Osteoblast (primary cell): ENCODE data around the gene SLC9A1. TPM values are rescaled to one million over a fixed set of nuclear protein-coding genes. Genes with fewer than 3 reads are reported as not detected.

Source experiments
- DNase-seq: peaks from one replicate; pipeline ENCODE4 v3.0.0; 2011; ENCODE audit warnings: low spot score, mixed read lengths; ENCODE audit not compliant: insufficient read length; ENCODE audit errors: missing footprints
- H2AFZ ChIP-seq: 2 replicates; pipeline ENCODE4 v1.6.0; 2011; ENCODE audit warnings: mild to moderate bottlenecking, low read length
- H3K27ac ChIP-seq: 2 replicates; pipeline ENCODE4 v1.5.1; 2011; ENCODE audit warnings: mild to moderate bottlenecking, low read depth, low read length, moderate library complexity
- H3K27me3 ChIP-seq: 2 replicates; pipeline ENCODE4 v1.6.0; 2012; ENCODE audit warnings: mild to moderate bottlenecking, control low read depth, inconsistent platforms, low read length, moderate library complexity; ENCODE audit not compliant: insufficient read depth
- H3K36me3 ChIP-seq: 2 replicates; pipeline ENCODE4 v1.5.1; 2011; ENCODE audit warnings: mild to moderate bottlenecking, low read length, control low read depth, moderate library complexity; ENCODE audit not compliant: insufficient read depth
- H3K4me1 ChIP-seq: 2 replicates; pipeline ENCODE4 v1.5.1; 2011; ENCODE audit warnings: mild to moderate bottlenecking, low read length, control low read depth, moderate library complexity; ENCODE audit not compliant: insufficient read depth
- H3K4me2 ChIP-seq: 2 replicates; pipeline ENCODE4 v1.6.0; 2011; ENCODE audit warnings: mild to moderate bottlenecking, low read length; ENCODE audit not compliant: insufficient read depth
- H3K4me3 ChIP-seq: fragments of 200-600 bp; sonication (generic); 3 replicates; pipeline ENCODE4 v1.5.1; 2012; ENCODE audit warnings: mild to moderate bottlenecking, low read length, inconsistent platforms; ENCODE audit not compliant: insufficient read depth
- H3K79me2 ChIP-seq: 2 replicates; pipeline ENCODE4 v1.6.0; 2012; ENCODE audit warnings: mild to moderate bottlenecking, low read length, control low read depth, inconsistent platforms; ENCODE audit not compliant: insufficient read depth
- H3K9me3 ChIP-seq: 2 replicates; pipeline ENCODE4 v1.5.1; 2011; ENCODE audit warnings: low read depth, low read length, control low read depth
- H4K20me1 ChIP-seq: 2 replicates; pipeline ENCODE4 v1.6.0; 2012; ENCODE audit warnings: mild to moderate bottlenecking, low read length, control low read depth; ENCODE audit not compliant: insufficient read depth
- total RNA-seq: library from RNA; depleted of rRNA; stranded (reverse); fragments of >200 nt; gene quantifications from 2 replicates; pipeline ENCODE4 v1.2.3, GENCODE V29; 2012
- TF ChIP-seq, protein P1 (sequence below): IDR thresholded peaks from 2 replicates; pipeline ENCODE4 v1.5.1; 2011; ENCODE audit warnings: mild to moderate bottlenecking, low read depth, low read length, moderate library complexity; ENCODE audit errors: extremely low read depth

The SLC9A1 gene
- total RNA-seq, 1 donor, result 7.6 TPM

DNA sequence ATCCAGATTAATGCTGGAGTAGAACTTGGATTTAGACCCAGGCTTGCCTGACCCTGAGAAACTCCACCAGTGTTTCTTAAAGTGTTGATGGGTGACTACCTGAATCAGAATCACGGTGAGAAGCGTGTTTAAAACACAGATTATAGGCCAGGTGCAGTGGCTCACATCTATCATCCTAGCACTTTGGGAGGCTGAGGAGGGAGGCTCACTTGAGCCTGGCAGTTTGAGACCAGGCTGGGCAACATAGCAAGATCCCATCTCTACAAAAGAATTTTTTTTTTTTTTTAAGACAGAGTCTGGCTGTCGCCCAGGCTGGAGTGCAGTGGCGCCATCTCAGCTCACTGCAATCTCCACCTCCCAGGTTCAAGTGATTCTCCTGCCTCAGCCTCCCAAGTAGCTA is 86.0 kb downstream of the SLC9A1 start:
- Histone ChIP-seq H3K27ac (no peak overlapping the region), H3K4me3 (no peak overlapping the region), H3K4me1 (no peaks in the 10 kb centered on the region), H3K9me3 (no peaks in the 10 kb centered on the region), H4K20me1 (no peaks in the 10 kb centered on the region), H3K79me2 (no peaks in the 10 kb centered on the region), H2AFZ (no peak overlapping the region), H3K36me3 (no peaks in the 10 kb centered on the region), H3K27me3 (peaks cover 2% of the 10 kb centered on the region), H3K4me2 (no peak overlapping the region)
- TF ChIP-seq, protein P1, sequence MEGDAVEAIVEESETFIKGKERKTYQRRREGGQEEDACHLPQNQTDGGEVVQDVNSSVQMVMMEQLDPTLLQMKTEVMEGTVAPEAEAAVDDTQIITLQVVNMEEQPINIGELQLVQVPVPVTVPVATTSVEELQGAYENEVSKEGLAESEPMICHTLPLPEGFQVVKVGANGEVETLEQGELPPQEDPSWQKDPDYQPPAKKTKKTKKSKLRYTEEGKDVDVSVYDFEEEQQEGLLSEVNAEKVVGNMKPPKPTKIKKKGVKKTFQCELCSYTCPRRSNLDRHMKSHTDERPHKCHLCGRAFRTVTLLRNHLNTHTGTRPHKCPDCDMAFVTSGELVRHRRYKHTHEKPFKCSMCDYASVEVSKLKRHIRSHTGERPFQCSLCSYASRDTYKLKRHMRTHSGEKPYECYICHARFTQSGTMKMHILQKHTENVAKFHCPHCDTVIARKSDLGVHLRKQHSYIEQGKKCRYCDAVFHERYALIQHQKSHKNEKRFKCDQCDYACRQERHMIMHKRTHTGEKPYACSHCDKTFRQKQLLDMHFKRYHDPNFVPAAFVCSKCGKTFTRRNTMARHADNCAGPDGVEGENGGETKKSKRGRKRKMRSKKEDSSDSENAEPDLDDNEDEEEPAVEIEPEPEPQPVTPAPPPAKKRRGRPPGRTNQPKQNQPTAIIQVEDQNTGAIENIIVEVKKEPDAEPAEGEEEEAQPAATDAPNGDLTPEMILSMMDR, result no peak
- DNase-seq, result no peak

DNA sequence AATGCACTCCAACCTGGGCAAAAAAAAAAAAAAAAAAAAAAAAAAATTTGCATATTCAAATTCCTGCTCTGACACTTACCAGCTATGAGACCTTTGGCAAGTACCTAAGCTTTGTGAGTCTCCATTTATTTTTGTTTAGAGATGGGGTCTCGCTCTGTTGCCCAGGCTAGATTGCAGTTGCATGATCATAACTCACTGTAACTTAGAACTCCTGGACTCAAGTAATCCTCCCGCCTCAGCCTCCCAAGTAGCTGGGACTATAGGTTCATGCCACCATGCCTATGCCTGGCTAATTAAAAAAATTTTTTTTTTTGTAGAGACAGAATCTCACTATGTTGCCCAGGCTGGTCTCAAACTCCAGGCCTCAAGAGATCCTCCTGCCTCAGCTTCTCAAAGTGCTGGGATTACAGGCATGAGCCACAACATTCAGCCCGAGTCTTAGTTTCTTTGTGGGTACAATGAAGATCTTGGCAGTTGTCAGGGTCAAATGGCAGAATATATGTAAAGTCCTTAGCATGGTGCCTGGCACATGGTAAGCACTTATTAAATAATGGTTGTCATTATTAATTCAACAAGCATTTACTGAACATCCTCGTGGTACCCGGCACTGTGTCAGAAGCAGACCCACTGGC is 88.8 kb downstream of the SLC9A1 start:
- TF ChIP-seq, protein P1, result no peak
- Histone ChIP-seq H3K4me3 (no peak overlapping the region), H3K4me2 (no peak overlapping the region), H3K9me3 (no peaks in the 10 kb centered on the region), H3K27me3 (peaks cover 2% of the 10 kb centered on the region), H2AFZ (no peak overlapping the region), H3K4me1 (no peaks in the 10 kb centered on the region), H3K79me2 (no peaks in the 10 kb centered on the region), H3K27ac (no peak overlapping the region), H4K20me1 (no peaks in the 10 kb centered on the region), H3K36me3 (no peaks in the 10 kb centered on the region)
- no peak for DNase-seq

DNA sequence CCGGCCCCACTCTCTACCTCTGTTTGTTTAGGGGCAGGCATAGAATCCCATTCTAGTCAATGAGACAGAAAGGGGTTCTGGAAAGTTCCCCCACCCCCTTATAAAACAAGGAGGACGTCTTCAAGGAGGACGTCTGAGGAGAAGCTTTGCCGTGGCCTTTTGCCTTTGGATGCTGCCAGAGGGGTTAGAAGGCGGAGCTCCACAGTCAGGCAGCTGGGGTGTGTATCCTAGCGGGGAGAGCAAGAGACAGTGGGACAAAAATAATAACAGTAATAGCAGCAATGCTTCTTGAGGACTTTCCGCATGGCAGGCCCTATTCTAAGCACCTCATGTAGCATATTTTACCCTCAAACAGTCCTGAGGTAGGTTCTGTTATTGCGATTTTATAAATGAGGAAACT is 94.0 kb downstream of the SLC9A1 start:
- no peak overlapping the region for H2AFZ ChIP-seq
- no peaks in the 10 kb centered on the region for H3K4me1 ChIP-seq
- H3K79me2 ChIP-seq, result no peaks in the 10 kb centered on the region
- H4K20me1 ChIP-seq, result no peaks in the 10 kb centered on the region
- no peak overlapping the region for H3K4me2 ChIP-seq
- no peak overlapping the region for H3K27ac ChIP-seq
- H3K36me3 ChIP-seq, result no peaks in the 10 kb centered on the region
- TF ChIP-seq, protein P1, result no peak
- H3K9me3 ChIP-seq, result no peaks in the 10 kb centered on the region
- H3K4me3 ChIP-seq, result no peak overlapping the region
- no peak for DNase-seq
- peaks cover 12% of the 10 kb centered on the region for H3K27me3 ChIP-seq

DNA sequence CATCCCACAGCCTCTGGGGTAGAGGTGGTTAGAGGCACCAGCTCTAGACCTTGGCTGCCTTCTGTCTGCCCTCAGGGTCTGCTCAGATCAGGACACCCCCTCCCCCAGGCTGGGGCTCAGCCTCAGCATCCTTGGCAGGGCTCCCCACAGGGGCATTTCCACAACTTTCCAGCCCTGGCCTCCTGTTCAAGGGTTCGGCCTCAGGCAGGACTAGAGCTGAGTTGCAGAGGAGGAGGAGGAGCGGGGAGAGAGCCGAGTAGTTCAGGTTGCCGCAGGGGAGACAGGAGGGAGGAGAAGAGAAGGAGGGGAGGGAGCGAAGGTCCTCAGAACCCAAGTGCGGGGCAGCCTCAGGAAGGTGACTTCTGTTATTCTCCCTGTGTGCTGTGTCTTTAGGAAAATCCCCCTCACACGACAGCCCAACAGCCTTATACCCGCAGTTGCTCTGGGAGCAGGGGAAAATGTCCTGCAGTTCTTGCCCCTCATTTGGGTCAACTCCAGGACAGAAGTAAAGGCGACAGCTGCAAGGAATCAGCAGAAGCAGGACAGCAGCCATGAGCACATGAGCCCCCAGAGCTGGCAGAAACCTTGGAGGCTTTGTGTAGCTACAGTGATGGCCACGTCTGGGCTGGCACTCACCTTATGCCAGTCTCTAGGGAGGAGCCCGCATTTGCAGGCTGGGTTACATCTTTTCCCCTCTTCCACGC is 95.8 kb downstream of the SLC9A1 start:
- Histone ChIP-seq H3K4me2 (no peak overlapping the region), H3K4me1 (no peaks in the 10 kb centered on the region), H3K36me3 (no peaks in the 10 kb centered on the region), H4K20me1 (no peaks in the 10 kb centered on the region), H3K4me3 (no peak overlapping the region), H3K27me3 (peaks cover 12% of the 10 kb centered on the region), H3K79me2 (no peaks in the 10 kb centered on the region), H2AFZ (no peak overlapping the region), H3K9me3 (no peaks in the 10 kb centered on the region), H3K27ac (no peak overlapping the region)
- TF ChIP-seq, protein P1, result no peak
- DNase-seq, result no peak
